ENCODE results near the gene ANKUB1. TPM values are rescaled to one million over a fixed set of nuclear protein-coding genes. Genes with fewer than 3 reads are reported as not detected.

The ANKUB1 gene
- polyA plus RNA-seq, 1 donor from 2014 or later = not detected

DNA sequence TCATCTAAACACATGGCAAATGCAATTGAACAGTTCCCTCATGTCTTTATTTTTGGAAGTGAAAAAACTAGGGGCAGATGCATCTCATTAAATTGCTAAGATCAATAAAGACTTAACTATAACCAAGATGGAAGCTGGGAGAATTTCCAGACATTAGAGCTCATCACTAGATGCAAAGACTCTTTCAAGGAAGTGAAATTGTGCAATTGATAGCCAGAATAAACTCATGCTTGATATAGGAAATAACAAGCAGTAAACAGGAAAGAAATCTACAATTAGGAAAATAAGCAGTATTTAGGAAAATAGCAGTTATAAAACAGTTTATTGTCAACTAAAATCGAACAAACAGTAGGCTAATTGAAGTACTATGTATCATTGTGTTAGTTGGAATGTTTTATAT lies 8.8 kb upstream of the ANKUB1 start:
- no peaks in the 10 kb centered on the region for H4K20me1 ChIP-seq (ENCODE audit: insufficient read depth)
- H3K9ac ChIP-seq (ENCODE audit: low read length) = no peak overlapping the region
- H3K9me3 ChIP-seq (ENCODE audit: low read length) = no peaks in the 10 kb centered on the region
- no peaks in the 10 kb centered on the region for H3K9me2 ChIP-seq (ENCODE audit: insufficient read depth, low read length)
- H3K4me2 ChIP-seq (ENCODE audit: low read length) = no peak overlapping the region
- no peaks in the 10 kb centered on the region for H3K79me2 ChIP-seq (replicated peaks; ENCODE audit: insufficient read depth, low read length)
- TF ChIP-seq MXI1 (conservative IDR thresholded peaks at IDR 0.05; ENCODE audit: poor library complexity, severe bottlenecking) = no peak
- TF ChIP-seq TAF1 (IDR thresholded peaks at IDR 0.05; ENCODE audit: low read depth) = no peak
- TF ChIP-seq EP300 (conservative IDR thresholded peaks at IDR 0.05; ENCODE audit: poor library complexity, severe bottlenecking) = no peak
- no peak for TF ChIP-seq SMC3 (conservative IDR thresholded peaks at IDR 0.05; ENCODE audit: poor library complexity)
- no peak for TF ChIP-seq EZH2 (IDR thresholded peaks at IDR 0.05; ENCODE audit: borderline replicate concordance, insufficient read depth, low read length, poor library complexity, severe bottlenecking)
- no peak overlapping the region for H3K4me3 ChIP-seq (ENCODE audit: low read length)
- H3K27ac ChIP-seq (ENCODE audit: low read length) = no peak overlapping the region
- no peaks in the 10 kb centered on the region for H3K27me3 ChIP-seq (ENCODE audit: insufficient read depth, low read depth, low read length)
- H2AFZ ChIP-seq (ENCODE audit: low read depth, low read length) = no peak overlapping the region
- no peaks in the 10 kb centered on the region for H3F3A ChIP-seq (ENCODE audit: insufficient read depth, low read length, poor library complexity, severe bottlenecking)
- H3K36me3 ChIP-seq (ENCODE audit: insufficient read depth, low read length) = no peaks in the 10 kb centered on the region

DNA sequence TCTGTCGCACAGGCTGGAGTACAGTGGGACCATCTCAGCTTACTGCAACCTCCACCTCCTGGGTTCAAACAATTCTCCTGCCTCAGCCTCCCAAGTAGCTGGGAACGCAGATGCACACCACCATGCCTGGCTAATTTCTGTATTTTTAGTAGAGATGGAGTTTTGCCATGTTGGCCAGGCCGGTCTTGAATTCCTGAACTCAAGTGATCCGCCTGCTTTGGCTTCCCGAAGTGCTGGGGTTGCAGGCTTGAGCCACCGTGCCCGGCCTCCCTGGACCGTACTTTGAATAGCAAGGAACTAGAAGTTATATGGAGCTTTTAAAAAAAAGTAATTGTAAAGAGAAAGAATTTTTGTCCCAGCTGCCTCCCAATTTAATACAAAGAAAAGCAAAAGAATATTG lies 8.3 kb upstream of the ANKUB1 start:
- TF ChIP-seq MXI1 (conservative IDR thresholded peaks at IDR 0.05; ENCODE audit: poor library complexity, severe bottlenecking) (no peak), POLR2AphosphoS5 (IDR thresholded peaks at IDR 0.05) (no peak), EP300 (conservative IDR thresholded peaks at IDR 0.05; ENCODE audit: poor library complexity, severe bottlenecking) (no peak), SMC3 (conservative IDR thresholded peaks at IDR 0.05; ENCODE audit: poor library complexity) (no peak), EZH2 (IDR thresholded peaks at IDR 0.05; ENCODE audit: borderline replicate concordance, insufficient read depth, low read length, poor library complexity, severe bottlenecking) (no peak), TAF1 (IDR thresholded peaks at IDR 0.05; ENCODE audit: low read depth) (no peak)
- TF ChIP-seq, protein P1, sequence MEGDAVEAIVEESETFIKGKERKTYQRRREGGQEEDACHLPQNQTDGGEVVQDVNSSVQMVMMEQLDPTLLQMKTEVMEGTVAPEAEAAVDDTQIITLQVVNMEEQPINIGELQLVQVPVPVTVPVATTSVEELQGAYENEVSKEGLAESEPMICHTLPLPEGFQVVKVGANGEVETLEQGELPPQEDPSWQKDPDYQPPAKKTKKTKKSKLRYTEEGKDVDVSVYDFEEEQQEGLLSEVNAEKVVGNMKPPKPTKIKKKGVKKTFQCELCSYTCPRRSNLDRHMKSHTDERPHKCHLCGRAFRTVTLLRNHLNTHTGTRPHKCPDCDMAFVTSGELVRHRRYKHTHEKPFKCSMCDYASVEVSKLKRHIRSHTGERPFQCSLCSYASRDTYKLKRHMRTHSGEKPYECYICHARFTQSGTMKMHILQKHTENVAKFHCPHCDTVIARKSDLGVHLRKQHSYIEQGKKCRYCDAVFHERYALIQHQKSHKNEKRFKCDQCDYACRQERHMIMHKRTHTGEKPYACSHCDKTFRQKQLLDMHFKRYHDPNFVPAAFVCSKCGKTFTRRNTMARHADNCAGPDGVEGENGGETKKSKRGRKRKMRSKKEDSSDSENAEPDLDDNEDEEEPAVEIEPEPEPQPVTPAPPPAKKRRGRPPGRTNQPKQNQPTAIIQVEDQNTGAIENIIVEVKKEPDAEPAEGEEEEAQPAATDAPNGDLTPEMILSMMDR (IDR thresholded peaks at IDR 0.05; ENCODE audit: poor library complexity, severe bottlenecking) = no peak
- TF ChIP-seq, protein P2, sequence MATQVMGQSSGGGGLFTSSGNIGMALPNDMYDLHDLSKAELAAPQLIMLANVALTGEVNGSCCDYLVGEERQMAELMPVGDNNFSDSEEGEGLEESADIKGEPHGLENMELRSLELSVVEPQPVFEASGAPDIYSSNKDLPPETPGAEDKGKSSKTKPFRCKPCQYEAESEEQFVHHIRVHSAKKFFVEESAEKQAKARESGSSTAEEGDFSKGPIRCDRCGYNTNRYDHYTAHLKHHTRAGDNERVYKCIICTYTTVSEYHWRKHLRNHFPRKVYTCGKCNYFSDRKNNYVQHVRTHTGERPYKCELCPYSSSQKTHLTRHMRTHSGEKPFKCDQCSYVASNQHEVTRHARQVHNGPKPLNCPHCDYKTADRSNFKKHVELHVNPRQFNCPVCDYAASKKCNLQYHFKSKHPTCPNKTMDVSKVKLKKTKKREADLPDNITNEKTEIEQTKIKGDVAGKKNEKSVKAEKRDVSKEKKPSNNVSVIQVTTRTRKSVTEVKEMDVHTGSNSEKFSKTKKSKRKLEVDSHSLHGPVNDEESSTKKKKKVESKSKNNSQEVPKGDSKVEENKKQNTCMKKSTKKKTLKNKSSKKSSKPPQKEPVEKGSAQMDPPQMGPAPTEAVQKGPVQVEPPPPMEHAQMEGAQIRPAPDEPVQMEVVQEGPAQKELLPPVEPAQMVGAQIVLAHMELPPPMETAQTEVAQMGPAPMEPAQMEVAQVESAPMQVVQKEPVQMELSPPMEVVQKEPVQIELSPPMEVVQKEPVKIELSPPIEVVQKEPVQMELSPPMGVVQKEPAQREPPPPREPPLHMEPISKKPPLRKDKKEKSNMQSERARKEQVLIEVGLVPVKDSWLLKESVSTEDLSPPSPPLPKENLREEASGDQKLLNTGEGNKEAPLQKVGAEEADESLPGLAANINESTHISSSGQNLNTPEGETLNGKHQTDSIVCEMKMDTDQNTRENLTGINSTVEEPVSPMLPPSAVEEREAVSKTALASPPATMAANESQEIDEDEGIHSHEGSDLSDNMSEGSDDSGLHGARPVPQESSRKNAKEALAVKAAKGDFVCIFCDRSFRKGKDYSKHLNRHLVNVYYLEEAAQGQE (IDR thresholded peaks at IDR 0.05; ENCODE audit: borderline replicate concordance) = no peak
- Histone ChIP-seq H3K27me3 (ENCODE audit: insufficient read depth, low read depth, low read length) (no peaks in the 10 kb centered on the region), H4K20me1 (ENCODE audit: insufficient read depth) (no peaks in the 10 kb centered on the region), H3K27ac (ENCODE audit: low read length) (no peak overlapping the region), H3F3A (ENCODE audit: insufficient read depth, low read length, poor library complexity, severe bottlenecking) (no peaks in the 10 kb centered on the region), H3K4me2 (ENCODE audit: low read length) (no peak overlapping the region), H3K79me2 (replicated peaks; ENCODE audit: insufficient read depth, low read length) (no peaks in the 10 kb centered on the region), H3K4me3 (ENCODE audit: low read length) (no peak overlapping the region), H3K9me2 (ENCODE audit: insufficient read depth, low read length) (no peaks in the 10 kb centered on the region), H2AFZ (ENCODE audit: low read depth, low read length) (no peak overlapping the region), H3K36me3 (ENCODE audit: insufficient read depth, low read length) (no peaks in the 10 kb centered on the region), H3K9me3 (ENCODE audit: low read length) (no peaks in the 10 kb centered on the region), H3K9ac (ENCODE audit: low read length) (no peak overlapping the region)

DNA sequence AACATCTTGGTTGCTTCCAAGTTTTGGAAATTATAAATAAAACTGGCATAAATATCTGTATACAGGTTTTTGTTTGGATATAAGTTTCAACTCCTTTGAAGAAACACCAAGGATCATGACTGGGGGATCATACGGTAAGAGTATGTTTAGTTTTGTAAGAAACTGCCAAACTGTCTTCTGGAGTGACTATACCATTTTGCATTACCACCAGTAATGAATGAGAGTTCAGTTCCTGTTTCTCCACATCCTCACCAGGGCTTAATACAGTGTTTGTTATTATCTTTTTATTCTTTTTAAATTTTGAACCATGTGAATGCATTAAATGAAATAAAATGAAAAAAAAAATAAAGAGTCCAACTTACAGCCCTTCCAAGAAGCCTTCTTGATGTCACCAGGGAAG lies 3.7 kb upstream of the ANKUB1 start:
- TF ChIP-seq RAD21 (conservative IDR thresholded peaks at IDR 0.05) = no peak
- TF ChIP-seq MXI1 (conservative IDR thresholded peaks at IDR 0.05; ENCODE audit: poor library complexity, severe bottlenecking) = no peak
- no peak for TF ChIP-seq POLR2AphosphoS5 (IDR thresholded peaks at IDR 0.05)
- no peak for TF ChIP-seq EZH2 (IDR thresholded peaks at IDR 0.05; ENCODE audit: borderline replicate concordance, insufficient read depth, low read length, poor library complexity, severe bottlenecking)
- TF ChIP-seq, protein P1 (IDR thresholded peaks at IDR 0.05; ENCODE audit: poor library complexity, severe bottlenecking) = no peak
- no peak for TF ChIP-seq EP300 (conservative IDR thresholded peaks at IDR 0.05; ENCODE audit: poor library complexity, severe bottlenecking)
- no peak for TF ChIP-seq SMC3 (conservative IDR thresholded peaks at IDR 0.05; ENCODE audit: poor library complexity)
- no peak for TF ChIP-seq TAF1 (IDR thresholded peaks at IDR 0.05; ENCODE audit: low read depth)
- TF ChIP-seq, protein P2 (IDR thresholded peaks at IDR 0.05; ENCODE audit: borderline replicate concordance) = no peak

More for the DNA sequence above, 3.7 kb upstream of the ANKUB1 start:
- no peaks in the 10 kb centered on the region for H3K9me3 ChIP-seq (ENCODE audit: low read length)
- no peaks in the 10 kb centered on the region for H4K20me1 ChIP-seq (ENCODE audit: insufficient read depth)
- H3K27ac ChIP-seq (ENCODE audit: low read length) = no peak overlapping the region
- H3K27me3 ChIP-seq (ENCODE audit: insufficient read depth, low read depth, low read length) = no peaks in the 10 kb centered on the region
- no peaks in the 10 kb centered on the region for H3K9me2 ChIP-seq (ENCODE audit: insufficient read depth, low read length)
- H3K9ac ChIP-seq (ENCODE audit: low read length) = no peak overlapping the region
- no peak overlapping the region for H3K4me2 ChIP-seq (ENCODE audit: low read length)
- H2AFZ ChIP-seq (ENCODE audit: low read depth, low read length) = no peak overlapping the region
- H3K36me3 ChIP-seq (ENCODE audit: insufficient read depth, low read length) = no peaks in the 10 kb centered on the region
- no peaks in the 10 kb centered on the region for H3F3A ChIP-seq (ENCODE audit: insufficient read depth, low read length, poor library complexity, severe bottlenecking)
- no peaks in the 10 kb centered on the region for H3K79me2 ChIP-seq (replicated peaks; ENCODE audit: insufficient read depth, low read length)
- no peak overlapping the region for H3K4me3 ChIP-seq (ENCODE audit: low read length)
